ENCODE results near the gene SLK.

Gene SLK

DNA sequence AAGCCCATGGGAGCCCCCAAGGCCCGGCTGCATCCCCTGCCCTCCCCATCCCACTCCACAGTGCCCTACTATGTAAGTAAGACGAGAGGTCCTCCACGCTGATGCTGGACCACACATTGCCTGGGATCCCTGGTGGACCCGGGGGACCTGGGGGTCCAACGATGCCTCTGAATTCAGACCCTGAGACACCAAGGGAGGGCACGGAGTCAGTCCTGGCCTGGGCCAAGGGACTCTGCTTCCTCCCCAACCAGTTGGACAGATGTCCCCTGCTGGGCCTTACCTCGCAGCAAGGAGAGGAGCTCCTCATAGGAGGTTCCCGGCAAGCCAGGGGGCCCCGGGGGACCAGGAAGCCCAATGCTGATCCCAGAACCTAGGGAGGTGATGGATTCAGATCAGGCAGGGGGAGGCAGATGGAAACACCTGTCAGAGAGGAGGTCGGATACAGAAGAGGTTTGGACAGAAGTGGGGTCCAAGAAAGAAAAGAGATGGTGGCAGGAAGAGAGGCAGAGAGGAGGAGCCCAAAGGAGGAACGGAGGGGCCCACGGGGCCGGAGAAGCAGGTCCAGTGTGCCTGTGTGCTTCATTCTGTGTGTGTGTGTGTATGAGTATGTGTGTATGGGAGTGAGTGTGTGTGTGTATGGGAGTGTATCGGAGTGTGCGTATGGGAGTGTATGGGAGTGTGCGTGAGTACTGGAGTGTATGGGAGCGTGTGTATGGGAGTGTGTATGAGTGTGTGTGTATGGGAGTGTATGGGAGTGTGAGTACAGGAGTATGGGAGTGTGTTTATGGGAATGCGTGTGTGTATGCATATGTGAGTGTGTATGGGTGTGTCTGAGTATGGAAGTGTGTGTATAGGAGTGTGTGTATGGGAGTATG is 68.5 kb downstream of the SLK start:
- no peak for DNase-seq

DNA sequence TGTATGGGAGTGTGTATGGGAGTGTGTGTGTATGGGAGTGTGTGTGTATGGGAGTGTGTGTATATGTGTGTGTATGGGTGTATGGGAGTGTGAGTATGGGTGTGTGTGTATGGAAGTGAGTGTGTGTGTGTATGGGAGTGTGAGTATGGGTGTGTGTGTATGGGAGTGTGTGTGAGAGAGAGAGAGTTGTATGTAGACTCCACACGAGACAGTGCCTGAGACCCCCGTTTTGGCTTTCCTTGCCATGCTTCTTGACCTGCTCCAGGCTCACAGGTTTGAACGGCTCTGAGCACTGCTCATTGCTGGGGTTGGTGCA is 69.1 kb downstream of the SLK start:
- no peak for DNase-seq

DNA sequence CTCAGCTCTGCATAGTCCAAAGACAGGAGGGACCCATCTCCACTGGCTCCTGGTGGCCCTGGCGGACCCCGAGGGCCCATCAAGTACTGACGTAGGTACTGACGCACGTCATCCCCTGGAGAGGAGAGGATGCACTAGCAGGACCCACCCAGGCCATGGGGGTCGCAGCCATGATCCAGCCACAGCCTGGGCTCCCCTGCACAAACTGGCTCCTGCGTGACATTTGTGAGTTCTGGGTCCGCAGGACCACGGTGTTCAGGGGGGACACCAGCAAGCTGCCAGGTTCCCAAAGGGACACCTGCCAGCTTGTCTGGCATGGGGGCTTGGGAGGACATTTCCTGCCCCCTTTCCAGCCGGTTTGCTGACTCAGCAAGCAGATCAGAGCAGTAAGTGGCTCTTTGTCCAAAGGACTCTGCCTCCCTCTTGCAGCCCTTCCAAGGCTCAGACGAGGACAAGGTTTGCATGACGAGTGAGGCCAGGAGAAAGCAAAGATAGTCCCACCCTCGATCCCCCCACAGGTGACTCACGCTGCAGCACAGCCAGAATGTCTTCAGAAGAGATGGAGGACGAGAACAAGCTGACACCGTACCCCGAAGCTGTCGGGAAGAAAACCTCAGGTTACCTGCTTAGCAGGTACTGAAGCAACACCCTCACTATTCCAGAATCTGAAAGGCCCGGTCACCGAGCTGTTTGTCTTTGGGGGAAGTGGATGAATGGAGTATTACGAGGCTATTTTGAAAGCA is 69.7 kb downstream of the SLK start:
- no peak for DNase-seq

GRCh38 chr10:104037261-104037951 is 70.5 kb downstream of the SLK start:
- DNase-seq: no peak

DNA sequence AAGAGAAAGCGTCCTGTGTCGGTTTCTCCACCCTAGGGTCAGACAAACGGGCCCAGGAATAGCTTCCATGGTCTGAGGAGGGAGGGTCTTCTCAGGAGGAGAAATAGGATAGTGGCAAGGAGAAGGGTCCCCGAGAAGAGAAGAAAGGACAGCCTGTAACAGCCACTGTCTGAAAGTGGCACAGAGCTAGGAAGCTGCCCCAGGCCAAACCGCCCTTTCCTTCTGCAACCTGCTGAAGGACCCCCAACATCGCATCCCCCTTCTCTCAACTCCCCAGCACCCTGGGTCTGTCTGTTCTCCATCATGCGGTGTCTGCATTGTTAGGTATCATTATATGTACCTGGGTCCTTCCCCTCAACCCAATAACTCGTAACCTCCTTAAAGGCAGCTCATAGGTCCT is 71.6 kb downstream of the SLK start:
- DNase-seq: no peak

DNA sequence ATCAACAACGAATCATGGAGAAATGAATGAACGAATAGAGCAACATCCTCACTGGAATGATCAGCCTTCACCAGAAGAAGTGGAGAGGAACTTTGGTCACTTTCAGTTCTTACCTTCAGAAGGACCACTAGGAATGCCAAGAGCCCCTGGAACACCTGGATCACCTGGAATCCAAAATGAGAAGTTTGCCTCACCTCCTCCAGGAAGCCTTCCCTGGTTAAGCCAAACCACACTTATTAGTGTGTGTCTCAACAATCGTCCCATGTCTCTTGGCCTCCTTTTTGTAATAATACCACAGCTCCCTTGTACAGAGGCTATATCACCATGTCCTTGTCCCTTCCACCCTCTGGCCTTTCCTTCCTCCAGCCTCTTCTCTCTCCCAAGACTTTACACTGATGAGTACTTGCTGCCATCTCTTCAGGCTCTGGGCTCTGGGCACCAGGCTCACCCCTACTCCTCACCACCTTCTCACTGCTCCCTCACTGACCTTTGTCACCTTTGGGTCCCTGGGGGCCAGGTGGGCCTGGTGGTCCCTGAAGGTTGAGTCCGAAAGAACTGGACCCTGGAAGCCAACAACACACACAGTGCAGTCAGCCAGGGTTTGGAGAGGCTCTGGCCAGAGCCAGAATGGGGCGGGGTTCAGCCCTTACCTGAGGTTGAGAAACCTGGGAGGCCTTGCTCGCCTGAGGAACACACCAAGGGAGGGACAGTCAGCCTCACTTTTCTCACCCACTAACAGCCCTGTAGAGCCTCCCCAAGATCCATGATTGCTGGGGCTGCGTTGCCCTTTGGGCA is 72.2 kb downstream of the SLK start:
- DNase-seq: no peak

- no peak for DNase-seq
Measured at GRCh38 chr10:104040382-104040781, 73.4 kb downstream of the SLK start.

- no peak for DNase-seq
Measured at GRCh38 chr10:104040862-104041789, 74.2 kb downstream of the SLK start.

GRCh38 chr10:104041891-104042535 is 75.1 kb downstream of the SLK start:
- DNase-seq: no peak

GRCh38 chr10:104043185-104043830 is 76.4 kb downstream of the SLK start:
- no peak for DNase-seq

DNA sequence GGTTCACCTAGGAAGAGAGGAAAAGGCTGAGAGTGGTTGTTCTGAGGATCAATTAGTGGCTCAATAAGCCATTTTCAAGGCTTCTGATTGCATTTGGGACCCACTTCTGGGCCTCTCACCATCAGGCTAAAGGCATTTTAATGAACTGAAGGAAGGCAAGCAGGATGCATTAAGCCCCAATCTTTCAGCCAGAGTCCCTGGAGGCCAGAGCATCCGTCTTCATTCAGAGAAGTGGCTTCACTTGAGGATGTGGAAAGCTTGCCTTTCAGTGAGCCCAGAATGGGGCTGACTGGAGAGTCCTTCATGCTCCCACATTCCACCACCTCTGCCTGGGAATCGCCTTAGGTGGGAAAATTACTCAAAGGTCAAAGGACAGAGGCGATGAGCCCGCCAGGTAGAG is 76.9 kb downstream of the SLK start:
- no peak for DNase-seq

DNA sequence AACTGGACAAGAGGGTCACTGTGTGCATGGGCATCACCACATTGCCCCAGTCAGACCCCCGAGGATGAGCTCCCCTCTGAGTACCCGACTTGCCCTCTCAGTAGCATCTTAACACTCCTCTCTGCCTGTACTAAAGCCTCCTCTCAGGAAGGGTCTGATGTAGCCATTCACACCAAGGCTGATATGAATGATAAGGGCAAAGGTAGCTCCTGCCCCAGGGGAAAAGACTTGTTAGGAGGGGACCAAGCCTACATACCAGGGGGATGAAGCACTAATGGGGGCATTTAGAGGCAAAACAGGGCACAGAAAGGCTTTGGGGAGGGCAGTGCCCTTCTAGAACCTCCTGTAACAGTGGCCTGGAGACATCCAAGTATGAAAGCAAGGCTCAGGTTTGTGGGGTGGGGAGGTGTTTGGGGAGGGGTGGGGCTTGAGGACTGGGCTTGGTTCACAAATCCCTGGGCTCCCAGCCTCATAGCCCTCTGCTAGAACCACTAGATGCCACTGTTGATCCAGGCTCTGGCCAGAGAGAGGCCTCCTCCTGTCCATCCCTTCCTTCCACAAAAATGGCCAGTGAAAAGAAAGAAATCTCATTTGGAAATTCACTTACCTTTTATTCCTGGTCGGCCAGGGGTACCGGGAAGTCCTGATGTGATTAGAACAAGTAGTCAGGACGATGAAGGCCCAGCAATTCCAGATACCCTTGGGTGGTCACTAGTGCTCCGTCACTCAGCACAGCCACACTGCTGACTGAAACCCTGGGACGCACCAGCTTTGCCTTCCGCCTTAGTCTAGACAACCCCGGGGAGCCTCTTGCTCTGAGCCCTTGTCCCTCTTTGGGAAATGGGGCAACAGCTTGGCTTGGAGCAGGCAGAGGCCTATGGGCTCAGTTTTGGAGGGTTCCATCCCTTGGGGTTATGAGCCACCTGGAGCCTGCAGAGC is 78.5 kb downstream of the SLK start:
- no peak for DNase-seq

GRCh38 chr10:104046651-104047050 is 79.7 kb downstream of the SLK start:
- no peak for DNase-seq

DNA sequence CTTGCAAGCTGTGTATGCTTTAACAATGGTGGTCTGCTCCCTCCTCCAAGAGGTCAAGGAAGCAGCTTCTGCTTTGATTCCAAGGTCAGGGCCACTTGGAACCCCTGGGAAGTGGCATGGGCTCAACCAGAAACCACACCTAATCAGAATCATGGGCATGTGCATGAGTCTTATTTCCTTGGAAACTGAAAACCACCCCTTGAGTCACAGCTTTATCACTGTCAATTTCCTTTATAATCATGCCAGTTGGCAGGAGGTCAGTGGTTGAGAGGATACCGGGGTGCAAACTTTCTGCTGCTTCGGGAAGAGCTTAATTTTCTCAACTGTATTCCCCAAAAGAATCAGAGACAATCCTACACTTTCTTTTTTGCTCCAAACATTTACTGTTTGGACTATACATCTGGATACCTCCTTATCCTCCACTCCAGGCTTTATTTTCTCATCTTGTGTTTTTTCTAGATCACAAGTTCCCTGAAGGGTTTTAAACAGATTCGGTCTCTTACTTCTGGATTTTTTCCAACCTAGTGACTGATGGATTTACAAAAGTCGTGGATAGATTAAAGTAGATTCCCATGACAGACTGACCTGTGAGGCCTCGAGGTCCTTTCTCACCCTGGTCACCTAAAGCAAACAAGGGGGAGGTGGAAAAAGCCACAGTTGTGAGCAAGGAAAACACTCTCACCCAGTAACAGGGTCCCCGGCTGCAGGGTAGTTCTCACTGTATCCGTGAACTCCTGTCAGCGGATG is 82.7 kb downstream of the SLK start:
- no peak for DNase-seq

DNA sequence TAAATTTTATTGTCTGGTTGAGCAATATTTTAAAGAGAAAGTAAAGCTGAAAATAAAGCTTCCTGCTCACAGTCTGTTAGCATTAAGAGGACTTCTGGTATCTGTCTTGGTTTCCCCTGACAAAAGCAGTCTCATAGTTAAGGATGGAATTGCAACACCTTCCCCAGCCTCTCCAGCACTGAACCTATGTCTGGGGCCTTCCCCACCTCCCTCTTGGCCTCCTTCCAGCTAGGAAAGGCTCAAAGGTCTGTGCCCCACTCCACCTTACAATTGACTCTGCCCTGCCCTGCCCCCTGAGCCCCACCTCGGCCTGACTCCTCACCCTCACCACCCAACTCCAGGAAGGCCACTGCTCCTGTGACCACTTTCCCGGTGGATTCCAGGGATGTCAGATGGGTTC is 85.5 kb downstream of the SLK start:
- DNase-seq: no peak

- no peak for DNase-seq
Measured at GRCh38 chr10:104053201-104053600, 86.3 kb downstream of the SLK start.

DNA sequence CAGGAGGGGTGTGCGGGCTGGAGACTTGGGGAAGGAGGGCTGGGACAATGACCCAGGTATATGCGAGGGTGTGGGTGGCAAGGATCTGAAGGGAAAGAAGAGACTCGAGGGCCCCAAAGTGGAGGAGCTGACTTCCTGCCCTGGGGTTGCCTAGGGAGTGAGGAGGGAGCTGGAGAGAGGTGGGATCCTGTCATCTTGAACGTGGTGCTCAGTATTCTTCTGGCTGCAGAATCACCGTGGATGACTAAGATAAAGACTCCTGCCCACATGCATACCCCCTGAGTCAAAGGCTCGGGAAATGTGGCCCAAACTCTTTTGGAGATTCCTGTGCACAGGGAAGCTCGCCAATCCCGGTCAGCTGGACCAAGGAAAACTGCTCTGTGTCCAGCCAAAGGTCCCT is 87.5 kb downstream of the SLK start:
- DNase-seq: no peak

- no peak for DNase-seq
Measured at GRCh38 chr10:104056619-104057273, 89.8 kb downstream of the SLK start.
